Spinal cord (tissue), 10 donors: ENCODE results near the gene YPEL4. TPM values are rescaled to one million over a fixed set of nuclear protein-coding genes. Genes with fewer than 3 reads are reported as not detected.

Experiments
- DNase-seq, 6 donors: peaks; one replicate each; pipeline versions ENCODE4 v3.0.0 to v3.0.0-alpha.2; 2013 to 2015; ENCODE audit warnings: low spot score in 6 of 6, low read depth in 4 of 6
- H3K27ac ChIP-seq: one replicate; pipeline ENCODE4 v1.5.1; 2013; ENCODE audit warnings: low read depth, low read length, control low read depth
- H3K27me3 ChIP-seq: one replicate; pipeline ENCODE4 v1.6.1; 2013; ENCODE audit warnings: low read length; ENCODE audit not compliant: control insufficient read depth, insufficient read depth
- H3K36me3 ChIP-seq: one replicate; pipeline ENCODE4 v1.6.1; 2013; ENCODE audit warnings: low read length; ENCODE audit not compliant: control insufficient read depth, insufficient read depth
- H3K4me1 ChIP-seq: one replicate; pipeline ENCODE4 v1.6.1; 2013; ENCODE audit warnings: low read length; ENCODE audit not compliant: control insufficient read depth, insufficient read depth
- H3K4me3 ChIP-seq: one replicate; pipeline ENCODE4 v1.5.1; 2013; ENCODE audit warnings: low read depth, low read length, control low read depth
- H3K9me3 ChIP-seq: one replicate; pipeline ENCODE4 v1.6.1; 2013; ENCODE audit warnings: low read length; ENCODE audit not compliant: control insufficient read depth, insufficient read depth
- WGBS: methylation state at CpG from one replicate; pipeline ENCODE4 v1.1.5; 2013; ENCODE audit warnings: missing lambda C conversion rate; ENCODE audit not compliant: insufficient coverage; 5-methylcytosine and 5-hydroxymethylcytosine counted together
- polyA plus RNA-seq, 2 donors: library from polyadenylated mRNA; unstranded; fragments of 120-200 nt; gene quantifications; one replicate each; pipeline ENCODE4 v1.2.1, GENCODE V29; 2013; ENCODE audit not compliant: insufficient read length in 2 of 2
- small RNA-seq: library from RNA; depleted of rRNA; stranded (forward); fragments of <200 nt; gene quantifications from one replicate; pipeline ENCODE3, GENCODE V24; 2014; ENCODE audit warnings: low replicate concordance
- total RNA-seq, 2 donors: library from RNA; depleted of rRNA in 1 of 2; stranded (reverse); fragments of 120-200 nt in 1 of 2; fragments of >200 nt in 1 of 2; gene quantifications; one replicate each; pipeline versions ENCODE4 v1.2.3 to v1.2.4, GENCODE V29; 2013 to 2014
- donor health status: healthy.

YPEL4 gene
- total and polyA plus RNA-seq, 4 donors, result 2.6 to 7.6 (median 5.4) TPM

GRCh38 chr11:57598831-57599155 lies 50.9 kb downstream of the YPEL4 start:
- peaks cover 16% of the 10 kb centered on the region for H3K4me1 ChIP-seq
- H3K36me3 ChIP-seq, result no peaks in the 10 kb centered on the region
- DNase-seq, result peak in 1 of 6 donors; percentile 35
- no peaks in the 10 kb centered on the region for H3K9me3 ChIP-seq
- WGBS, result 53% methylated on average over 5 of the region's 5 CpGs
- H3K27ac ChIP-seq, result peak overlapping the region; percentile 33
- peak overlapping the region; percentile 54 for H3K4me3 ChIP-seq
- H3K27me3 ChIP-seq, result no peaks in the 10 kb centered on the region

GRCh38 chr11:57597916-57598830 lies 51.5 kb downstream of the YPEL4 start:
- Histone ChIP-seq H3K4me1 (peaks cover 16% of the 10 kb centered on the region), H3K36me3 (no peaks in the 10 kb centered on the region), H3K9me3 (no peaks in the 10 kb centered on the region), H3K4me3 (peak overlapping the region; percentile 54), H3K27me3 (no peaks in the 10 kb centered on the region), H3K27ac (peak overlapping the region; percentile 33)
- DNase-seq, result peak in 3 of 6 donors; percentile 43 to 89 (median 75)
- 3% methylated on average over 30 of the region's 33 CpGs for WGBS

- peak in 1 of 6 donors; percentile 70 for DNase-seq
- H3K4me1 ChIP-seq, result peaks cover 16% of the 10 kb centered on the region
- WGBS, result 8% methylated on average over 4 of the region's 10 CpGs
Measured at GRCh38 chr11:57597461-57597915, 52.2 kb downstream of the YPEL4 start, which contains the start of gene SERPING1. Gene SERPING1, plus strand, starts transcription at chr11:57597685. Its CDS starts 586 bp downstream, at chr11:57598271.

GRCh38 chr11:57596266-57596885 lies 53.3 kb downstream of the YPEL4 start:
- H3K27ac ChIP-seq, result no peak overlapping the region
- WGBS, result 69% methylated on average over 4 of the region's 5 CpGs
- no peak for DNase-seq
- no peaks in the 10 kb centered on the region for H3K36me3 ChIP-seq
- H3K9me3 ChIP-seq, result no peaks in the 10 kb centered on the region
- no peaks in the 10 kb centered on the region for H3K27me3 ChIP-seq
- H3K4me3 ChIP-seq, result no peak overlapping the region
- H3K4me1 ChIP-seq, result peaks cover 16% of the 10 kb centered on the region

More at GRCh38 chr11:57597461-57597915, 52.2 kb downstream of the YPEL4 start, which contains the start of gene SERPING1:
- H3K27me3 ChIP-seq, result no peaks in the 10 kb centered on the region
- H3K27ac ChIP-seq, result peak within 1 kb of the TSS; percentile 33
- H3K36me3 ChIP-seq, result no peaks in the 10 kb centered on the region
- no peaks in the 10 kb centered on the region for H3K9me3 ChIP-seq
- H3K4me3 ChIP-seq, result peak within 1 kb of the TSS; percentile 54

Small RNA genes lying within 50 kb of the gene (small RNA-seq; reads per million reads assigned to genes)
- gene MIR130A, result 699 reads per million, percentile 99 among the genes with 10 or more reads in this experiment

Other genes with a start within 250 kb of the YPEL4 start
- 10 to 100 TPM; 12.2 to 13.3 TPM for gene SLC43A3, start 222.8 kb downstream of the YPEL4 start, total RNA-seq
- gene SLC43A3, start 222.8 kb downstream of the YPEL4 start, polyA plus RNA-seq, result 10 to 100 TPM; 19.6 to 20.3 TPM
- gene RTN4RL2, start 189.4 kb downstream of the YPEL4 start, total RNA-seq, result under 1 TPM; 0.59 to 0.72 TPM
- 10 to 100 TPM in 1 of 2 donors, 1 to 10 TPM in 1; 5.0 to 10.9 TPM for gene RTN4RL2, start 189.4 kb downstream of the YPEL4 start, polyA plus RNA-seq
- 10 to 100 TPM in 1 of 2 donors, 1 to 10 TPM in 1; 5.3 to 10.4 TPM for gene SLC43A1, start 134.2 kb downstream of the YPEL4 start, total RNA-seq
- gene SLC43A1, start 134.2 kb downstream of the YPEL4 start, polyA plus RNA-seq, result 1 to 10 TPM; 4.0 to 6.1 TPM
- gene TIMM10, start 119.2 kb downstream of the YPEL4 start, total RNA-seq, result 10 to 100 TPM; 27.0 to 39.8 TPM
- gene TIMM10, start 119.2 kb downstream of the YPEL4 start, polyA plus RNA-seq, result 10 to 100 TPM; 47.7 to 52.1 TPM
- not detected for gene SMTNL1, start 112.3 kb downstream of the YPEL4 start, total RNA-seq
- 1 to 10 TPM in 1 of 2 donors, under 1 TPM in 1; 0.93 to 1.6 TPM for gene SMTNL1, start 112.3 kb downstream of the YPEL4 start, polyA plus RNA-seq
- gene UBE2L6, start 82.2 kb downstream of the YPEL4 start, total RNA-seq, result 10 to 100 TPM; 41.5 to 76.7 TPM
- gene UBE2L6, start 82.2 kb downstream of the YPEL4 start, polyA plus RNA-seq, result 100 to 1,000 TPM in 1 of 2 donors, 10 to 100 TPM in 1; 99.6 to 114 TPM
- gene SERPING1, start 52.2 kb downstream of the YPEL4 start, total RNA-seq, result 100 to 1,000 TPM in 1 of 2 donors, 10 to 100 TPM in 1; 35.7 to 131 TPM
- gene SERPING1, start 52.2 kb downstream of the YPEL4 start, polyA plus RNA-seq, result 100 to 1,000 TPM in 1 of 2 donors, 10 to 100 TPM in 1; 63.2 to 112 TPM
- gene CLP1, start 7.8 kb upstream of the YPEL4 start, total RNA-seq, result 10 to 100 TPM in 1 of 2 donors, 1 to 10 TPM in 1; 9.5 to 15.8 TPM
- 10 to 100 TPM in 1 of 2 donors, 1 to 10 TPM in 1; 9.9 to 10.6 TPM for gene CLP1, start 7.8 kb upstream of the YPEL4 start, polyA plus RNA-seq
- gene ZDHHC5, start 18.2 kb upstream of the YPEL4 start, total RNA-seq, result 10 to 100 TPM; 22.5 to 22.8 TPM
- gene ZDHHC5, start 18.2 kb upstream of the YPEL4 start, polyA plus RNA-seq, result 10 to 100 TPM; 31.8 to 34.3 TPM
- 10 to 100 TPM; 12.1 to 32.2 TPM for gene MED19, start 62.3 kb upstream of the YPEL4 start, total RNA-seq
- gene MED19, start 62.3 kb upstream of the YPEL4 start, polyA plus RNA-seq, result 10 to 100 TPM; 25.0 to 27.3 TPM
- 100 to 1,000 TPM in 1 of 2 donors, 10 to 100 TPM in 1; 80.3 to 123 TPM for gene TMX2, start 62.7 kb upstream of the YPEL4 start, total RNA-seq
- 100 to 1,000 TPM; 131 to 139 TPM for gene TMX2, start 62.7 kb upstream of the YPEL4 start, polyA plus RNA-seq
- gene SELENOH, start 91.6 kb upstream of the YPEL4 start, total RNA-seq, result 100 to 1,000 TPM in 1 of 2 donors, 10 to 100 TPM in 1; 39.8 to 136 TPM
- 100 to 1,000 TPM; 115 to 120 TPM for gene SELENOH, start 91.6 kb upstream of the YPEL4 start, polyA plus RNA-seq
- not detected for gene BTBD18, start 101.9 kb upstream of the YPEL4 start, total RNA-seq
- gene BTBD18, start 101.9 kb upstream of the YPEL4 start, polyA plus RNA-seq, result under 1 TPM; 0.21 to 0.74 TPM
- 100 to 1,000 TPM; 113 to 149 TPM for gene CTNND1, start 111.9 kb upstream of the YPEL4 start, total RNA-seq
- gene CTNND1, start 111.9 kb upstream of the YPEL4 start, polyA plus RNA-seq, result 100 to 1,000 TPM; 126 to 137 TPM